Measurements from ENCODE around the gene PDAP1. TPM values are rescaled to one million over a fixed set of nuclear protein-coding genes. Genes with fewer than 3 reads are reported as not detected.

The PDAP1 gene
- total RNA-seq, 4 donors from 2014 or later = 34.6 to 88.5 (median 62.6) TPM

GRCh38 chr7:99422625-99423024 lies 14.2 kb upstream of the PDAP1 start:
- TF ChIP-seq CTCF (IDR thresholded peaks at IDR 0.05; ENCODE audit: low read depth) = no peak

GRCh38 chr7:99422186-99422585 lies 13.8 kb upstream of the PDAP1 start:
- no peak for TF ChIP-seq CTCF (IDR thresholded peaks at IDR 0.05; ENCODE audit: low read depth)

GRCh38 chr7:99420986-99421385 lies 12.6 kb upstream of the PDAP1 start:
- no peak for TF ChIP-seq CTCF (IDR thresholded peaks at IDR 0.05; ENCODE audit: low read depth)

- no peak for TF ChIP-seq CTCF (IDR thresholded peaks at IDR 0.05; ENCODE audit: low read depth)
These were observed 11.8 kb upstream of the PDAP1 start for GRCh38 chr7:99420213-99420612.

GRCh38 chr7:99419323-99420021 lies 11.1 kb upstream of the PDAP1 start:
- TF ChIP-seq CTCF (IDR thresholded peaks at IDR 0.05; ENCODE audit: low read depth) = no peak

GRCh38 chr7:99418260-99418659 lies 9.9 kb upstream of the PDAP1 start:
- no peak for TF ChIP-seq CTCF (IDR thresholded peaks at IDR 0.05; ENCODE audit: low read depth)

- TF ChIP-seq CTCF (IDR thresholded peaks at IDR 0.05; ENCODE audit: low read depth) = no peak
These were observed 2.2 kb upstream of the PDAP1 start for GRCh38 chr7:99410635-99411034.
